ENCODE results near the gene APLP2.

The APLP2 gene

GRCh38 chr11:130118165-130118564 is 48.5 kb downstream of the APLP2 start:
- Histone ChIP-seq H3K27me3 (ENCODE audit: insufficient read depth, low read length) (no peaks in the 10 kb centered on the region), H3K9ac (ENCODE audit: low read depth, low read length) (no peak overlapping the region), H3K36me3 (ENCODE audit: insufficient read depth, low read length) (peaks cover 66% of the 10 kb centered on the region), H3K9me3 (ENCODE audit: insufficient read depth, low read depth, low read length) (no peaks in the 10 kb centered on the region), H3K4me1 (ENCODE audit: insufficient read depth, low read length) (peaks cover 10% of the 10 kb centered on the region; the same call in 1 of the 2 replicates), H3K4me3 (ENCODE audit: low read length) (no peak overlapping the region), H3K27ac (ENCODE audit: low read depth, low read length) (no peak overlapping the region)
- WGBS, result 100% methylated on average over 1 of the region's 2 CpGs

GRCh38 chr11:130118636-130119387 is 49.1 kb downstream of the APLP2 start:
- WGBS, result 92% methylated on average over 9 of the region's 9 CpGs
- Histone ChIP-seq H3K27ac (ENCODE audit: low read depth, low read length) (no peak overlapping the region), H3K4me1 (ENCODE audit: insufficient read depth, low read length) (peaks cover 10% of the 10 kb centered on the region; the same call in 1 of the 2 replicates), H3K9me3 (ENCODE audit: insufficient read depth, low read depth, low read length) (no peaks in the 10 kb centered on the region), H3K4me3 (ENCODE audit: low read length) (no peak overlapping the region), H3K27me3 (ENCODE audit: insufficient read depth, low read length) (no peaks in the 10 kb centered on the region), H3K9ac (ENCODE audit: low read depth, low read length) (no peak overlapping the region), H3K36me3 (ENCODE audit: insufficient read depth, low read length) (peaks cover 66% of the 10 kb centered on the region)

- 93% methylated on average over 3 of the region's 5 CpGs for WGBS
- Histone ChIP-seq H3K4me1 (ENCODE audit: insufficient read depth, low read length) (peaks cover 6% of the 10 kb centered on the region; the same call in 1 of the 2 replicates), H3K4me3 (ENCODE audit: low read length) (no peak overlapping the region), H3K27ac (ENCODE audit: low read depth, low read length) (no peak overlapping the region), H3K9ac (ENCODE audit: low read depth, low read length) (no peak overlapping the region), H3K9me3 (ENCODE audit: insufficient read depth, low read depth, low read length) (no peaks in the 10 kb centered on the region), H3K36me3 (ENCODE audit: insufficient read depth, low read length) (peaks cover 69% of the 10 kb centered on the region), H3K27me3 (ENCODE audit: insufficient read depth, low read length) (no peaks in the 10 kb centered on the region)
These were observed 50.4 kb downstream of the APLP2 start for GRCh38 chr11:130120045-130120444.

DNA sequence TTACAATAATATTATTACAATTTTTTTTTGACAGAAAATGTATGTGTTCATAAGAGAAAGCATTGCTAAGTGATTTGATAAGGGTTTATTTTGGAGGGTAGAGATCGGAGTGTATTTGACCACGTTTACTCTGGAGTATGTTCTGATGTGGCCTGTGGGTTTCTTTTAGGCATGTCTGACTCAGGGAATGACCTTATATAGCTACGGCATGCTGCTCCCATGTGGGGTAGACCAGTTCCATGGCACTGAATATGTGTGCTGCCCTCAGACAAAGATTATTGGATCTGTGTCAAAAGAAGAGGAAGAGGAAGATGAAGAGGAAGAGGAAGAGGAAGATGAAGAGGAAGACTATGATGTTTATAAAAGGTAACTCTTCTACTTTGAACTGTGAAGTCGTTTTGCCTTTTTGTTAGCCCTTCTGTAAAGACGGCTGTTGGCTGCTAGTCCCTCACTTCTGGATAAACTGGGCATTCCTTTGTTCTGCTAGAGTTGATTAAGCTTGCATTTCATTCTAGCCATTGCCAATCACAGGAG is 51.8 kb downstream of the APLP2 start:
- H3K36me3 ChIP-seq (ENCODE audit: insufficient read depth, low read length), result peaks cover 73% of the 10 kb centered on the region
- H3K9me3 ChIP-seq (ENCODE audit: insufficient read depth, low read depth, low read length), result no peaks in the 10 kb centered on the region
- no peaks in the 10 kb centered on the region for H3K4me1 ChIP-seq (ENCODE audit: insufficient read depth, low read length)
- H3K9ac ChIP-seq (ENCODE audit: low read depth, low read length), result no peak overlapping the region
- no peaks in the 10 kb centered on the region for H3K27me3 ChIP-seq (ENCODE audit: insufficient read depth, low read length)
- 96% methylated on average over 5 of the region's 5 CpGs for WGBS
- H3K27ac ChIP-seq (ENCODE audit: low read depth, low read length), result no peak overlapping the region
- no peak overlapping the region for H3K4me3 ChIP-seq (ENCODE audit: low read length)

GRCh38 chr11:130122141-130122575 is 52.5 kb downstream of the APLP2 start:
- peaks cover 79% of the 10 kb centered on the region for H3K36me3 ChIP-seq (ENCODE audit: insufficient read depth, low read length)
- no peak overlapping the region for H3K4me3 ChIP-seq (ENCODE audit: low read length)
- 98% methylated on average over 7 of the region's 7 CpGs for WGBS
- no peak overlapping the region for H3K9ac ChIP-seq (ENCODE audit: low read depth, low read length)
- no peaks in the 10 kb centered on the region for H3K9me3 ChIP-seq (ENCODE audit: insufficient read depth, low read depth, low read length)
- H3K27ac ChIP-seq (ENCODE audit: low read depth, low read length), result no peak overlapping the region
- no peaks in the 10 kb centered on the region for H3K4me1 ChIP-seq (ENCODE audit: insufficient read depth, low read length)
- no peaks in the 10 kb centered on the region for H3K27me3 ChIP-seq (ENCODE audit: insufficient read depth, low read length)

DNA sequence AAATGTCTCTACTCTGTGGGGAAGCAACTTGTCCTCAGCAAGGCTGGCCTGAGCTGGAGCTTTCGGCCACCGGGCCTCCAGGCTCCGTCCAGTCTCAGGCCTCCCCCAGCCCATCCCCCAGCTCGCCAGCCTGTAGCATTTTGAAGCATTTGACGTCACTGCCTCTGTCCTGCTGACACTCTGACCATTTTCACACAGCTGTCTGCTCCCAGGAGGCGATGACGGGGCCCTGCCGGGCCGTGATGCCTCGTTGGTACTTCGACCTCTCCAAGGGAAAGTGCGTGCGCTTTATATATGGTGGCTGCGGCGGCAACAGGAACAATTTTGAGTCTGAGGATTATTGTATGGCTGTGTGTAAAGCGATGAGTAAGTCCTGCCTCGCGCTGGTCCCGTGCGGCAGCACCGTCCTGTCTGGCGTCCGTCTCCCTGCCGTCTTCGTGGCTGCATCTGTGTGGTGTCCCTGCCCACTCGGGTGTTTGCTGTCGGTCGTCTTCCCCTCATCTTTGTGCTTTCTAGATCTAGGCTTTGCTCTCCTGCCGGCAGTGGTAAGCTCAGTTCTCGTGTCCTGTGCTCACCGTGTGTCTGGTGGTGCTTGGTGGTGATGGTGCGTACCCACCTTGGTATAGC is 53.8 kb downstream of the APLP2 start:
- H3K27ac ChIP-seq (ENCODE audit: low read depth, low read length), result no peak overlapping the region

DNA sequence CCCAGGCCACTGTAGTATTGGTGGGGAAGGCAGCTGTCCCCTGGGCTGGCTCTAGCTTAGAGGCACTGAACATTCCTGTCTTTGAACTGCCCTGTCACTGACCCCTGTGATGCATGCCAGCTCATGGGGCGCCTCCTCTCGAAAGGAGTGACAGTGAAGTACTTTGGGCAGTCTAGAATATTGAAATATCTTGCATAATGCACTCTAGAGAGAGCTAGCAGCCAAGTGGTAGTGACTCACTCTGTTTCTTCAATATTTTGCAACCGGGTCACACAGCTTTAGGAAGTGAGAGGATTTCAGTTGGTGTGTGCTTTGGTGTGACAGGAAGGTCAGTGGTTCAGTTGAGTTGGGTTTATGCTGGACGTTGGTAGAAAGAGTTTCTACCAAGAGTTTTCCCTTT is 54.4 kb downstream of the APLP2 start:
- no peak overlapping the region for H3K4me3 ChIP-seq (ENCODE audit: low read length)
- H3K27me3 ChIP-seq (ENCODE audit: insufficient read depth, low read length), result no peaks in the 10 kb centered on the region
- no peak overlapping the region for H3K27ac ChIP-seq (ENCODE audit: low read depth, low read length)
- no peaks in the 10 kb centered on the region for H3K4me1 ChIP-seq (ENCODE audit: insufficient read depth, low read length)
- WGBS, result 89% methylated on average over 3 of the region's 4 CpGs
- H3K36me3 ChIP-seq (ENCODE audit: insufficient read depth, low read length), result peaks cover 92% of the 10 kb centered on the region
- no peaks in the 10 kb centered on the region for H3K9me3 ChIP-seq (ENCODE audit: insufficient read depth, low read depth, low read length)
- no peak overlapping the region for H3K9ac ChIP-seq (ENCODE audit: low read depth, low read length)

More for the DNA sequence above, 53.8 kb downstream of the APLP2 start:
- Histone ChIP-seq H3K4me1 (ENCODE audit: insufficient read depth, low read length) (no peaks in the 10 kb centered on the region), H3K9ac (ENCODE audit: low read depth, low read length) (no peak overlapping the region), H3K4me3 (ENCODE audit: low read length) (no peak overlapping the region), H3K9me3 (ENCODE audit: insufficient read depth, low read depth, low read length) (no peaks in the 10 kb centered on the region), H3K27me3 (ENCODE audit: insufficient read depth, low read length) (no peaks in the 10 kb centered on the region), H3K36me3 (ENCODE audit: insufficient read depth, low read length) (peaks cover 89% of the 10 kb centered on the region)
- 95% methylated on average over 32 of the region's 32 CpGs for whole genome bisulfite sequencing

- Histone ChIP-seq H3K4me1 (ENCODE audit: insufficient read depth, low read length) (no peaks in the 10 kb centered on the region), H3K9me3 (ENCODE audit: insufficient read depth, low read depth, low read length) (no peaks in the 10 kb centered on the region), H3K4me3 (ENCODE audit: low read length) (no peak overlapping the region), H3K9ac (ENCODE audit: low read depth, low read length) (no peak overlapping the region), H3K36me3 (ENCODE audit: insufficient read depth, low read length) (peaks cover 100% of the 10 kb centered on the region), H3K27me3 (ENCODE audit: insufficient read depth, low read length) (no peaks in the 10 kb centered on the region), H3K27ac (ENCODE audit: low read depth, low read length) (no peak overlapping the region)
- WGBS, result 93% methylated on average over 4 of the region's 4 CpGs
These were observed 55.9 kb downstream of the APLP2 start for GRCh38 chr11:130125638-130126037.

DNA sequence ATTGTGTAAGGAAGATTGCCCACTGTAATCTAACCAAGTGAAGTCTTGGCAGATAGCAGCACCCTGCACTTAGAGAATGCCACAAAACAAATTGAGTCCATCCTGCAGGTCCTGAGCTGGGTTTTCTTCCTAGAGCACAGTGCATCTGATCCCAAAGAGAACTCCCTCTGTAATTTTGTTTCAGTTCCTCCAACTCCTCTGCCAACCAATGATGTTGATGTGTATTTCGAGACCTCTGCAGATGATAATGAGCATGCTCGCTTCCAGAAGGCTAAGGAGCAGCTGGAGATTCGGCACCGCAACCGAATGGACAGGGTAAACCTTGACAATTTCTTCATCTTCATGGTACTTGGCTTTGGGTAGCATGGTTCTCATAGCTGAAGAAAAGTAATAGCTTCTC is 56.8 kb downstream of the APLP2 start:
- 93% methylated on average over 5 of the region's 5 CpGs for WGBS
- Histone ChIP-seq H3K4me3 (ENCODE audit: low read length) (no peak overlapping the region), H3K9me3 (ENCODE audit: insufficient read depth, low read depth, low read length) (no peaks in the 10 kb centered on the region), H3K9ac (ENCODE audit: low read depth, low read length) (no peak overlapping the region), H3K27me3 (ENCODE audit: insufficient read depth, low read length) (no peaks in the 10 kb centered on the region), H3K27ac (ENCODE audit: low read depth, low read length) (no peak overlapping the region), H3K36me3 (ENCODE audit: insufficient read depth, low read length) (peaks cover 100% of the 10 kb centered on the region), H3K4me1 (ENCODE audit: insufficient read depth, low read length) (no peaks in the 10 kb centered on the region)

DNA sequence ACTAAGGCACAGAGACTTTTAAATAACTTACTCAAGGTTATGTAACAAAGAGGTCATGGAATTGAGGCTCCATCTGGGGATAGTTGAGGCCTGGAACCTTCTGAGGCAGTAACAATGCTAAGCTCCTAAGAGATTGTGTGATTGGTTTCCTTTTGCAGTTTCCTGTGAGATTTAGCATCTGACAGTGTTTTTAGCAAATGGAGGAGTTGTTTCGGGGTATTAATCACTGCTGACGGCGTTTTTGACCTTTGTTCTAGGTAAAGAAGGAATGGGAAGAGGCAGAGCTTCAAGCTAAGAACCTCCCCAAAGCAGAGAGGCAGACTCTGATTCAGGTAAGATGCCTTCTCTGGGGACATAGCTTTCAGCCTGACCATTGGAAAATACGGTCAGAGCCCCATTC is 57.8 kb downstream of the APLP2 start:
- H3K36me3 ChIP-seq (ENCODE audit: insufficient read depth, low read length), result peaks cover 99% of the 10 kb centered on the region
- no peak overlapping the region for H3K4me3 ChIP-seq (ENCODE audit: low read length)
- H3K9ac ChIP-seq (ENCODE audit: low read depth, low read length), result no peak overlapping the region
- 92% methylated on average over 4 of the region's 4 CpGs for WGBS
- H3K27ac ChIP-seq (ENCODE audit: low read depth, low read length), result no peak overlapping the region
- peaks cover 2% of the 10 kb centered on the region; the same call in 1 of the 2 replicates for H3K9me3 ChIP-seq (ENCODE audit: insufficient read depth, low read depth, low read length)
- H3K27me3 ChIP-seq (ENCODE audit: insufficient read depth, low read length), result no peaks in the 10 kb centered on the region
- no peaks in the 10 kb centered on the region for H3K4me1 ChIP-seq (ENCODE audit: insufficient read depth, low read length)

- H3K9me3 ChIP-seq (ENCODE audit: insufficient read depth, low read depth, low read length), result peaks cover 6% of the 10 kb centered on the region; the same call in 1 of the 2 replicates
- no peak overlapping the region for H3K27ac ChIP-seq (ENCODE audit: low read depth, low read length)
- H3K4me3 ChIP-seq (ENCODE audit: low read length), result no peak overlapping the region
- peaks cover 99% of the 10 kb centered on the region for H3K36me3 ChIP-seq (ENCODE audit: insufficient read depth, low read length)
- 99% methylated on average over 2 of the region's 2 CpGs for WGBS
- no peak overlapping the region for H3K9ac ChIP-seq (ENCODE audit: low read depth, low read length)
- no peaks in the 10 kb centered on the region for H3K4me1 ChIP-seq (ENCODE audit: insufficient read depth, low read length)
- H3K27me3 ChIP-seq (ENCODE audit: insufficient read depth, low read length), result no peaks in the 10 kb centered on the region
These were observed 58.9 kb downstream of the APLP2 start for GRCh38 chr11:130128626-130129025.

All from HUES64 (cell line).